GM23338 (cell line): ENCODE data around the gene SEPTIN3. TPM values are rescaled to one million over a fixed set of nuclear protein-coding genes. Genes with fewer than 3 reads are reported as not detected.

Experiments
- ATAC-seq: fragments of 200-7000 bp; cut with Tn5 transposase; 3 replicates; pipeline ENCODE4 v1.9.1; 2020
- DNase-seq: peaks from one replicate; pipeline ENCODE4 v3.0.0-alpha.2; 2015; ENCODE audit warnings: low spot score
- H2AFZ ChIP-seq: fragments of 200-600 bp; sonication (generic); 2 replicates; pipeline ENCODE4 v1.8.0; 2016; ENCODE audit warnings: antibody characterized with exemption, mild to moderate bottlenecking, moderate library complexity
- H3F3A ChIP-seq: fragments of 200-600 bp; sonication (generic); replicated peaks from 2 replicates; pipeline ENCODE4 v1.8.0; 2017; ENCODE audit warnings: antibody characterized with exemption, mixed run types, low read depth
- H3K27ac ChIP-seq: fragments of 200-600 bp; sonication (generic); 2 replicates; pipeline ENCODE4 v1.6.1; 2016; ENCODE audit warnings: low read depth
- H3K27me3 ChIP-seq: fragments of 200-600 bp; sonication (generic); 2 replicates; pipeline ENCODE4 v1.8.0; 2016; ENCODE audit warnings: mild to moderate bottlenecking, mixed run types, moderate library complexity; ENCODE audit not compliant: insufficient read depth
- H3K36me3 ChIP-seq: fragments of 200-600 bp; sonication (generic); 2 replicates; pipeline ENCODE4 v1.8.0; 2016; ENCODE audit warnings: mild to moderate bottlenecking; ENCODE audit not compliant: insufficient read depth
- H3K4me1 ChIP-seq: fragments of 200-600 bp; sonication (generic); 2 replicates; pipeline ENCODE4 v1.8.0; 2016; ENCODE audit warnings: mild to moderate bottlenecking, moderate library complexity; ENCODE audit not compliant: insufficient read depth
- H3K4me2 ChIP-seq: fragments of 200-600 bp; sonication (generic); 2 replicates; pipeline ENCODE4 v1.7.1; 2017; ENCODE audit warnings: mixed run types
- H3K4me3 ChIP-seq: fragments of 200-600 bp; sonication (generic); 2 replicates; pipeline ENCODE4 v1.6.1; 2016; ENCODE audit warnings: mixed run types
- H3K79me2 ChIP-seq: fragments of 200-600 bp; sonication (generic); replicated peaks from 2 replicates; pipeline ENCODE4 v1.8.0; 2017; ENCODE audit warnings: mild to moderate bottlenecking; ENCODE audit not compliant: insufficient read depth
- H3K9me2 ChIP-seq: fragments of 200-600 bp; sonication (generic); 2 replicates; pipeline ENCODE4 v1.8.0; 2017; ENCODE audit not compliant: insufficient read depth
- H4K20me1 ChIP-seq: fragments of 200-600 bp; sonication (generic); replicated peaks from 2 replicates; pipeline ENCODE4 v1.8.0; 2017; ENCODE audit warnings: mild to moderate bottlenecking; ENCODE audit not compliant: insufficient read depth
- H3K27ac Mint-ChIP-seq: 2 replicates; pipeline ENCODE4 v1.8.0; 2020; ENCODE audit warnings: inconsistent platforms, mild to moderate bottlenecking, moderate library complexity, mixed read lengths
- H3K27me3 Mint-ChIP-seq: 3 replicates; pipeline ENCODE4 v1.8.0; 2022; ENCODE audit warnings: low read depth, mild to moderate bottlenecking, moderate library complexity, mixed read lengths, inconsistent platforms; ENCODE audit not compliant: insufficient read depth, poor library complexity
- H3K36me3 Mint-ChIP-seq: 3 replicates; pipeline ENCODE4 v1.8.0; 2021; ENCODE audit warnings: low read depth, mild to moderate bottlenecking, inconsistent platforms, moderate library complexity, mixed read lengths
- H3K4me1 Mint-ChIP-seq: 3 replicates; pipeline ENCODE4 v1.8.0; 2020; ENCODE audit warnings: mild to moderate bottlenecking, inconsistent platforms, mixed read lengths
- H3K4me3 Mint-ChIP-seq: 3 replicates; pipeline ENCODE4 v1.8.0; 2021; ENCODE audit warnings: moderate library complexity, mild to moderate bottlenecking, inconsistent platforms, mixed read lengths
- H3K9me3 Mint-ChIP-seq: 3 replicates; pipeline ENCODE4 v1.8.0; 2020; ENCODE audit warnings: moderate library complexity, mild to moderate bottlenecking, inconsistent platforms, mixed read lengths
- CREB1 ChIP-seq: fragments of 250-450 bp; sonication (Bioruptor Pico); IDR thresholded peaks from 2 replicates; pipeline ENCODE4 v1.5.0; 2020; ENCODE audit warnings: low read depth, mild to moderate bottlenecking, moderate library complexity
- CTCF ChIP-seq, 2 experiments: fragments of 200-600 bp in 1 of 2; sonication (generic) in 1 of 2; conservative IDR thresholded peaks; 2 replicates each; pipeline versions ENCODE4 v1.5.1 to v1.6.1; 2016 to 2017; ENCODE audit warnings: antibody characterized with exemption in 2 of 2, low read depth in 2 of 2, mild to moderate bottlenecking in 2 of 2, moderate library complexity in 1 of 2
- ETS1 ChIP-seq: IDR thresholded peaks from 2 replicates; pipeline ENCODE4 v1.6.1; 2016; ENCODE audit warnings: antibody characterized with exemption
- EZH2 ChIP-seq: fragments of 200-600 bp; sonication (generic); IDR thresholded peaks from one replicate; pipeline ENCODE4 v1.8.0; 2017; ENCODE audit warnings: antibody characterized with exemption, mild to moderate bottlenecking, low read depth; ENCODE audit not compliant: unreplicated experiment
- EZH2phosphoT487 ChIP-seq: fragments of 200-600 bp; sonication (generic); IDR thresholded peaks from one replicate; pipeline ENCODE4 v1.8.1; 2018; ENCODE audit warnings: antibody characterized with exemption; ENCODE audit not compliant: unreplicated experiment
- JUNB ChIP-seq: IDR thresholded peaks from one replicate; pipeline ENCODE4 v1.6.1; 2016; ENCODE audit warnings: antibody characterized with exemption; ENCODE audit not compliant: unreplicated experiment
- NANOG ChIP-seq: IDR thresholded peaks from 2 replicates; pipeline ENCODE4 v1.6.1; 2016; ENCODE audit warnings: antibody characterized with exemption, borderline replicate concordance
- POLR2AphosphoS5 ChIP-seq: IDR thresholded peaks from 2 replicates; pipeline ENCODE4 v1.6.1; 2016; ENCODE audit warnings: antibody characterized with exemption, low read depth
- REST ChIP-seq: IDR thresholded peaks from one replicate; pipeline ENCODE4 v1.6.1; 2018; ENCODE audit warnings: antibody characterized with exemption; ENCODE audit not compliant: unreplicated experiment
- STAT1 ChIP-seq: IDR thresholded peaks from one replicate; pipeline ENCODE4 v1.6.1; 2016; ENCODE audit warnings: antibody characterized with exemption; ENCODE audit not compliant: unreplicated experiment
- ZNF114 ChIP-seq: fragments of 250-450 bp; sonication (Bioruptor Pico); IDR thresholded peaks from 2 replicates; pipeline ENCODE4 v1.5.0; 2020; ENCODE audit warnings: mild to moderate bottlenecking, moderate library complexity
- ZNF331 ChIP-seq: fragments of 250-450 bp; sonication (Bioruptor Pico); IDR thresholded peaks from 2 replicates; pipeline ENCODE4 v1.5.0; 2020; ENCODE audit warnings: low read depth, mild to moderate bottlenecking, moderate library complexity
- ZNF462 ChIP-seq: fragments of 250-450 bp; sonication (Bioruptor Pico); IDR thresholded peaks from 2 replicates; pipeline ENCODE4 v1.5.0; 2020; ENCODE audit warnings: mild to moderate bottlenecking, moderate library complexity
- polyA plus RNA-seq: library from polyadenylated mRNA; unstranded; fragments of >200 nt; fragmentation: Nextera tagmentation; extraction: Ambion mirVana; gene quantifications from 2 replicates; pipeline ENCODE4 v1.2.1, GENCODE V29; 2016
- total RNA-seq: library from RNA; depleted of rRNA; stranded (reverse); fragments of >200 nt; shearing (Covaris generic); gene quantifications from 2 replicates; pipeline ENCODE4 v1.2.3, GENCODE V29; 2014

The SEPTIN3 gene
- total and polyA plus RNA-seq, 2 experiments from 2014 or later, result 16.4 to 28.4 TPM

- no peaks in the 10 kb centered on the region for H3K9me2 ChIP-seq
- H3K27me3 Mint-ChIP-seq, result peaks cover 72% of the 10 kb centered on the region
- peaks cover 4% of the 10 kb centered on the region for H3K4me1 Mint-ChIP-seq
- H3K4me3 ChIP-seq, result no peak overlapping the region
- H3K27me3 ChIP-seq, result peaks cover 89% of the 10 kb centered on the region
- DNase-seq (no peak), ATAC-seq (no peak)
- H3K4me1 ChIP-seq, result peaks cover 15% of the 10 kb centered on the region; the same call in 1 of the 2 replicates
- no peaks in the 10 kb centered on the region; the same call in 2 of the 3 replicates for H3K36me3 Mint-ChIP-seq
- H3K27ac Mint-ChIP-seq, result no peak overlapping the region
- no peak overlapping the region for H3K4me2 ChIP-seq
- H3K4me3 Mint-ChIP-seq, result no peak overlapping the region
- peaks cover 3% of the 10 kb centered on the region; the same call in 1 of the 2 replicates for H4K20me1 ChIP-seq
- H3K9me3 Mint-ChIP-seq, result no peaks in the 10 kb centered on the region; the same call in 2 of the 3 replicates
- H3K36me3 ChIP-seq, result no peaks in the 10 kb centered on the region
- no peak for TF ChIP-seq EZH2phosphoT487
- no peak for TF ChIP-seq ZNF114 (CRISPR knock-in tag)
- no peak for TF ChIP-seq CREB1 (CRISPR knock-in tag)
- no peak for TF ChIP-seq NANOG
- no peak for TF ChIP-seq ZNF462
- TF ChIP-seq REST, result no peak
- no peak for TF ChIP-seq CTCF (conservative IDR thresholded peaks at IDR 0.05; ENCODE audit: low read depth in 2 of 2)
- TF ChIP-seq ETS1, result no peak
- no peak for TF ChIP-seq STAT1
- no peak for TF ChIP-seq ZNF331 (CRISPR knock-in tag)
- no peak for TF ChIP-seq EZH2
- no peak for TF ChIP-seq POLR2AphosphoS5
- TF ChIP-seq JUNB, result no peak
- H2AFZ ChIP-seq, result no peak overlapping the region
- no peaks in the 10 kb centered on the region for H3K79me2 ChIP-seq
- H3F3A ChIP-seq, result 0 out of 2 replicates have a peak, but pooled peaks cover 5% of the 10 kb centered on the region
- no peak overlapping the region for H3K27ac ChIP-seq
These were observed 46.2 kb upstream of the SEPTIN3 start for GRCh38 chr22:41922940-41923594.
